ENCODE measurements around the gene PARD3.

DNA sequence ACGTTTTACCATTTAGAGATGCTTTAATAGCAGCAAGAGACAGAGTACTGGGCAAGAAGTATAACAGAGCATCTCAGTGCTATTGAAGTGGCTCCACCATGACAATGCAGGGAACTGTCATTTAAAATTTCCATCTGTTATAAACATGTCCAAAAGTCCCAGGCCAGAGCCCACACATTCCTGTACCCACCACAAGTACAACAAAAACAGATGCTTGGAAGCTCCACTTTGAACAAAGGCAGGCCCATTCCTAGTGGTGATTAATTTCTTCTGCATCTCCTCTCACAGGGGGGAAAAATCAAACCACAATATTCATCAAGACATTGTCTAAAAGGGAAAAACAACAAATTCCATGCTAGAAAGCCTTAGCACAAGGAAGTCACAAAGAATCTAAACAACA is 627.9 kb downstream of the PARD3 start:
- TF ChIP-seq, protein P1, sequence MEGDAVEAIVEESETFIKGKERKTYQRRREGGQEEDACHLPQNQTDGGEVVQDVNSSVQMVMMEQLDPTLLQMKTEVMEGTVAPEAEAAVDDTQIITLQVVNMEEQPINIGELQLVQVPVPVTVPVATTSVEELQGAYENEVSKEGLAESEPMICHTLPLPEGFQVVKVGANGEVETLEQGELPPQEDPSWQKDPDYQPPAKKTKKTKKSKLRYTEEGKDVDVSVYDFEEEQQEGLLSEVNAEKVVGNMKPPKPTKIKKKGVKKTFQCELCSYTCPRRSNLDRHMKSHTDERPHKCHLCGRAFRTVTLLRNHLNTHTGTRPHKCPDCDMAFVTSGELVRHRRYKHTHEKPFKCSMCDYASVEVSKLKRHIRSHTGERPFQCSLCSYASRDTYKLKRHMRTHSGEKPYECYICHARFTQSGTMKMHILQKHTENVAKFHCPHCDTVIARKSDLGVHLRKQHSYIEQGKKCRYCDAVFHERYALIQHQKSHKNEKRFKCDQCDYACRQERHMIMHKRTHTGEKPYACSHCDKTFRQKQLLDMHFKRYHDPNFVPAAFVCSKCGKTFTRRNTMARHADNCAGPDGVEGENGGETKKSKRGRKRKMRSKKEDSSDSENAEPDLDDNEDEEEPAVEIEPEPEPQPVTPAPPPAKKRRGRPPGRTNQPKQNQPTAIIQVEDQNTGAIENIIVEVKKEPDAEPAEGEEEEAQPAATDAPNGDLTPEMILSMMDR (IDR thresholded peaks at IDR 0.05; ENCODE audit: borderline replicate concordance, extremely low read depth, low read length, poor library complexity, severe bottlenecking) = no peak
- no peak for TF ChIP-seq EZH2 (IDR thresholded peaks at IDR 0.05; ENCODE audit: borderline replicate concordance, low read depth, low read length, severe bottlenecking)
